ENCODE measurements around the gene IPO9.

The IPO9 gene

GRCh38 chr1:201808633-201808990 lies 20.3 kb upstream of the IPO9 start:
- Histone ChIP-seq H3K27ac (no peak overlapping the region), H3K4me1 (ENCODE audit: low read depth, poor library complexity, severe bottlenecking) (no peaks in the 10 kb centered on the region), H3K79me2 (ENCODE audit: insufficient read depth, low read depth) (no peaks in the 10 kb centered on the region), H3K9ac (no peak overlapping the region), H4K20me1 (ENCODE audit: insufficient read depth) (no peaks in the 10 kb centered on the region), H3K27me3 (ENCODE audit: insufficient read depth, low read depth) (no peaks in the 10 kb centered on the region), H3K4me2 (no peak overlapping the region), H2AFZ (ENCODE audit: low read depth) (no peak overlapping the region), H3K4me3 (IDR thresholded peaks at IDR 0.05; ENCODE audit: insufficient read depth, low read depth, low read length) (no peak overlapping the region), H3K36me3 (ENCODE audit: insufficient read depth) (no peaks in the 10 kb centered on the region)
- TF ChIP-seq CTCF (conservative IDR thresholded peaks at IDR 0.05; ENCODE audit: low read depth, low read length): no peak

- Histone ChIP-seq H2AFZ (ENCODE audit: low read depth) (no peak overlapping the region), H3K4me2 (no peak overlapping the region), H3K27ac (no peak overlapping the region), H4K20me1 (ENCODE audit: insufficient read depth) (no peaks in the 10 kb centered on the region), H3K79me2 (ENCODE audit: insufficient read depth, low read depth) (no peaks in the 10 kb centered on the region), H3K4me3 (IDR thresholded peaks at IDR 0.05; ENCODE audit: insufficient read depth, low read depth, low read length) (no peak overlapping the region), H3K27me3 (ENCODE audit: insufficient read depth, low read depth) (no peaks in the 10 kb centered on the region), H3K9ac (no peak overlapping the region), H3K36me3 (ENCODE audit: insufficient read depth) (no peaks in the 10 kb centered on the region), H3K4me1 (ENCODE audit: low read depth, poor library complexity, severe bottlenecking) (no peaks in the 10 kb centered on the region)
- no peak for TF ChIP-seq CTCF (conservative IDR thresholded peaks at IDR 0.05; ENCODE audit: low read depth, low read length)
Measured at GRCh38 chr1:201809876-201810275, 19.1 kb upstream of the IPO9 start.

GRCh38 chr1:201810466-201811216 lies 18.3 kb upstream of the IPO9 start:
- Histone ChIP-seq H3K36me3 (ENCODE audit: insufficient read depth) (no peaks in the 10 kb centered on the region), H3K27ac (no peak overlapping the region), H3K79me2 (ENCODE audit: insufficient read depth, low read depth) (no peaks in the 10 kb centered on the region), H2AFZ (ENCODE audit: low read depth) (no peak overlapping the region), H4K20me1 (ENCODE audit: insufficient read depth) (no peaks in the 10 kb centered on the region), H3K4me1 (ENCODE audit: low read depth, poor library complexity, severe bottlenecking) (no peaks in the 10 kb centered on the region), H3K4me2 (no peak overlapping the region), H3K9ac (no peak overlapping the region), H3K4me3 (IDR thresholded peaks at IDR 0.05; ENCODE audit: insufficient read depth, low read depth, low read length) (no peak overlapping the region), H3K27me3 (ENCODE audit: insufficient read depth, low read depth) (no peaks in the 10 kb centered on the region)
- no peak for TF ChIP-seq CTCF (conservative IDR thresholded peaks at IDR 0.05; ENCODE audit: low read depth, low read length)

GRCh38 chr1:201813226-201813625 lies 15.7 kb upstream of the IPO9 start:
- H4K20me1 ChIP-seq (ENCODE audit: insufficient read depth): no peaks in the 10 kb centered on the region
- no peak for TF ChIP-seq CTCF (conservative IDR thresholded peaks at IDR 0.05; ENCODE audit: low read depth, low read length)
- no peak overlapping the region for H3K9ac ChIP-seq
- H3K27ac ChIP-seq: no peak overlapping the region
- no peaks in the 10 kb centered on the region for H3K27me3 ChIP-seq (ENCODE audit: insufficient read depth, low read depth)
- H3K4me3 ChIP-seq (IDR thresholded peaks at IDR 0.05; ENCODE audit: insufficient read depth, low read depth, low read length): no peak overlapping the region
- no peaks in the 10 kb centered on the region for H3K4me1 ChIP-seq (ENCODE audit: low read depth, poor library complexity, severe bottlenecking)
- no peak overlapping the region for H2AFZ ChIP-seq (ENCODE audit: low read depth)
- no peaks in the 10 kb centered on the region for H3K36me3 ChIP-seq (ENCODE audit: insufficient read depth)
- H3K79me2 ChIP-seq (ENCODE audit: insufficient read depth, low read depth): no peaks in the 10 kb centered on the region
- H3K4me2 ChIP-seq: no peak overlapping the region

All from KMS-11 (cell line).